Stomach (tissue), 9 donors: ENCODE measurements around the gene PLEKHS1. TPM values are rescaled to one million over a fixed set of nuclear protein-coding genes. Genes with fewer than 3 reads are reported as not detected.
A peak's percentile ranks its signal among the peaks of the same experiment; 100 is the strongest.
"Not testable (repeated sequence)": the region's sequence is repeated elsewhere in the genome, so short reads cannot be mapped to it uniquely, and the experiment has no call there.

Source experiments
- DNase-seq, 2 donors: peaks; one replicate each; pipeline versions ENCODE4 v3.0.0 to v3.0.0-alpha.2; 2013 to 2019
- H3K27ac ChIP-seq, 5 donors: fragments of 200-600 bp in 4 of 5; sonication (generic) in 4 of 5; one replicate each; pipeline ENCODE4 v1.5.1; 2013 to 2019; ENCODE audit warnings: mild to moderate bottlenecking in 1 of 5, moderate library complexity in 1 of 5
- H3K27me3 ChIP-seq, 3 donors: fragments of 200-600 bp; sonication (generic); one replicate each; pipeline ENCODE4 v1.5.1; 2017 to 2019; ENCODE audit warnings: mixed run types in 1 of 3
- H3K36me3 ChIP-seq, 4 donors: fragments of 200-600 bp; sonication (generic); 1 replicate in 3 of 4; 2 replicates in 1 of 4; pipeline ENCODE4 v1.5.1; 2016 to 2019
- H3K4me1 ChIP-seq, 4 donors: fragments of 200-600 bp; sonication (generic); one replicate each; pipeline ENCODE4 v1.5.1; 2016 to 2019
- H3K4me3 ChIP-seq, 4 donors: fragments of 200-600 bp; sonication (generic) in 3 of 4; one replicate each; pipeline ENCODE4 v1.5.1; 2016 to 2019; ENCODE audit warnings: mild to moderate bottlenecking in 1 of 4
- H3K9me3 ChIP-seq, 4 donors: fragments of 200-600 bp; sonication (generic); one replicate each; pipeline ENCODE4 v1.5.1; 2016 to 2019
- EP300 ChIP-seq: sonication (generic); formaldehyde crosslinking; IDR thresholded peaks from one replicate; pipeline ENCODE4 v1.6.1; 2017; ENCODE audit warnings: antibody characterized with exemption
- POLR2A ChIP-seq, 4 donors: fragments of 450-650 bp; IDR thresholded peaks; one replicate each; pipeline ENCODE4 v1.6.1; 2016; ENCODE audit warnings: antibody characterized with exemption in 4 of 4, control low read depth in 2 of 4, mild to moderate bottlenecking in 1 of 4, moderate library complexity in 1 of 4
- POLR2AphosphoS5 ChIP-seq, 3 donors: sonication (generic); formaldehyde crosslinking; IDR thresholded peaks; one replicate each; pipeline ENCODE4 v1.6.1; 2016; ENCODE audit warnings: antibody characterized with exemption in 3 of 3
- WGBS, 5 donors: extraction: QIAGEN DNeasy Blood & Tissue Kit in 3 of 5; methylation state at CpG; one replicate each; pipeline versions ENCODE4 v1.1.5 to v1.1.7; 2013 to 2018; 5-methylcytosine and 5-hydroxymethylcytosine counted together
- intact Hi-C: fragments of 100-400 bp; cut with DNase I; formaldehyde crosslinking; loops from one replicate; pipeline ENCODE4 v1.15.1; 2023; ENCODE audit warnings: low total_unique reads
- polyA plus RNA-seq, 3 donors: library from polyadenylated mRNA; stranded (reverse); fragments of 200-250 nt; gene quantifications; one replicate each; pipeline ENCODE4 v1.2.3, GENCODE V29; 2013
- small RNA-seq, 4 donors: library from RNA; depleted of rRNA; stranded (forward); fragments of <200 nt; gene quantifications; one replicate each; pipeline ENCODE3, GENCODE V24; 2016
- total RNA-seq, 5 donors: library from RNA; depleted of rRNA; stranded (reverse); fragments of >200 nt; gene quantifications; one replicate each; pipeline versions ENCODE4 v1.1.0 to v1.2.3, GENCODE V29; 2014 to 2016
- TF ChIP-seq, protein P1 (sequence below), 7 experiments: fragments of 450-650 bp in 4 of 7; fragments of 200-600 bp in 3 of 7; sonication (generic) in 3 of 7; IDR thresholded peaks; one replicate each; pipeline ENCODE4 v1.5.1; 2016 to 2019; ENCODE audit warnings: antibody characterized with exemption in 7 of 7, control low read depth in 2 of 7, mild to moderate bottlenecking in 1 of 7
- donor health status: healthy with polysubstance abuse.
- donor health status: Bipolar disorder and iron deficiency.
- donor health status: healthy.

The PLEKHS1 gene
- total and polyA plus RNA-seq, 8 donors, result 0.46 to 2.9 (median 1.7) TPM; not detected in 1

DNA sequence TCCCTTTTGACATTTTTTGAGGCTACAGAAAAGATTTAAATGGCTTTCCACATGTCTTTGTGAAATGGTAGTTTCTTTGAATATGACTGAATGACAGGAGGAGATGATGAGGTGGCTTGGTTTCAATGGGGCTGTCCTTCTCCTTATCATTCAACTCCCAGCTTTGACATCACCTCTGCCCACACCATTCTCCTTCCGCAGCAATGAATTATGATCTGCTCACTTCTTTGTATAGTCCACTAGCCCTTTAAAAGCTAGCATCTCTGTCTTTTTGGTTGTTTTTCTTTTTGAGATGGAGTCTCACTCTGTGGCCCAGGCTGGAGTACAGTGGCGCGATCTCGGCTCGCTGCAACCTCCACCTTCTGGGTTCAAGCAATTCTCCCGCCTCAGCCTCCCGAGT lies 70.7 kb downstream of the PLEKHS1 start:
- TF ChIP-seq EP300 (no peak), POLR2A (IDR thresholded peaks at IDR 0.05) (no peak), POLR2AphosphoS5 (IDR thresholded peaks at IDR 0.05) (no peak)
- TF ChIP-seq, protein P1, sequence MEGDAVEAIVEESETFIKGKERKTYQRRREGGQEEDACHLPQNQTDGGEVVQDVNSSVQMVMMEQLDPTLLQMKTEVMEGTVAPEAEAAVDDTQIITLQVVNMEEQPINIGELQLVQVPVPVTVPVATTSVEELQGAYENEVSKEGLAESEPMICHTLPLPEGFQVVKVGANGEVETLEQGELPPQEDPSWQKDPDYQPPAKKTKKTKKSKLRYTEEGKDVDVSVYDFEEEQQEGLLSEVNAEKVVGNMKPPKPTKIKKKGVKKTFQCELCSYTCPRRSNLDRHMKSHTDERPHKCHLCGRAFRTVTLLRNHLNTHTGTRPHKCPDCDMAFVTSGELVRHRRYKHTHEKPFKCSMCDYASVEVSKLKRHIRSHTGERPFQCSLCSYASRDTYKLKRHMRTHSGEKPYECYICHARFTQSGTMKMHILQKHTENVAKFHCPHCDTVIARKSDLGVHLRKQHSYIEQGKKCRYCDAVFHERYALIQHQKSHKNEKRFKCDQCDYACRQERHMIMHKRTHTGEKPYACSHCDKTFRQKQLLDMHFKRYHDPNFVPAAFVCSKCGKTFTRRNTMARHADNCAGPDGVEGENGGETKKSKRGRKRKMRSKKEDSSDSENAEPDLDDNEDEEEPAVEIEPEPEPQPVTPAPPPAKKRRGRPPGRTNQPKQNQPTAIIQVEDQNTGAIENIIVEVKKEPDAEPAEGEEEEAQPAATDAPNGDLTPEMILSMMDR (IDR thresholded peaks at IDR 0.05), result no peak
- no peaks in the 10 kb centered on the region for H3K36me3 ChIP-seq
- no peaks in the 10 kb centered on the region for H3K4me1 ChIP-seq
- no peaks in the 10 kb centered on the region for H3K27me3 ChIP-seq
- no peaks in the 10 kb centered on the region for H3K9me3 ChIP-seq
- H3K4me3 ChIP-seq, result no peak overlapping the region
- intact Hi-C loops, result no loop called here
- no peak overlapping the region for H3K27ac ChIP-seq
- DNase-seq, result no peak
- 97 to 100% (median 98%) methylated on average over 7 of the region's 7 CpGs for WGBS, 5 donors

DNA sequence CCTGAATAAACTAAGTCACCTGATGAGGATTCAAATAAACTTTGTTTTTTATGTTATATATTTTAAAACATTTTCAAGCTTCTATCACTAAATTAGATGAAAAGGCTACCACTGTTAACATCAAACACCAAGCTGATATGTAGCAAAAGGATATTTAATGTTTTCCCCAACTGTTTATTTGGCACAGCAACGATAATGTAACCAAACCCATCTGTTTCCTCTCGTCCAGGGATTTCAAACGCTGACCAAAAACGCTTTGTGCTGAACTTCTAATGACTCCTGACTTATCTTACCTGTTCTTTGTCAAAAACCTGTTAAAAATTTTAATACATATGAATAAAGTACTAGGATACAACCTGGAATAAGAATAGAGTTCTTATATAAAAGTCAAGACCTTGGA lies 71.9 kb downstream of the PLEKHS1 start:
- TF ChIP-seq, protein P1 (IDR thresholded peaks at IDR 0.05), result no peak
- TF ChIP-seq EP300 (no peak), POLR2A (IDR thresholded peaks at IDR 0.05) (no peak), POLR2AphosphoS5 (IDR thresholded peaks at IDR 0.05) (no peak)
- DNase-seq, result peak in 1 of 2 donors; percentile 46
- Histone ChIP-seq H3K4me1 (no peaks in the 10 kb centered on the region), H3K4me3 (no peak overlapping the region), H3K9me3 (no peaks in the 10 kb centered on the region), H3K36me3 (no peaks in the 10 kb centered on the region), H3K27ac (no peak overlapping the region), H3K27me3 (no peaks in the 10 kb centered on the region)
- intact Hi-C loops, result no loop called here
- 12 to 39% (median 19%) methylated on average over 4 of the region's 4 CpGs for WGBS, 5 donors

DNA sequence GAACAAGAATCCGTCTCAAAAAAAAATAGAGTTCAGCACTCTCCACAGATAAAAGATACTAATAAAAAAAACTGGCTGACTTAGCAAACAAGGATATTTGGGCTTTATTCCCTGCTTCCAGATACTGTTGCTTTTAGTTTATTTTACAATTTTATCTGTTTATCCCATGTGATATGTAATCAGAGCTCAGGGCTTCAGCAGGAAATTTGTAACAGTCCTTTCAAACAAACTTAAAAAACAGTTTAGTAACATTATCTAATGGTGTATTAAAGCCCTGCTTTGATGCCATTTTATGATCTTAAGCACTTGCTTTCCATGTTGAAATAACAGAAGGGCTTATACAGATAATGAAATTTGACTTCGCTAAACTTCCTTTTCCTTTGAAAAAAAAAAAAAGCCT lies 74.3 kb downstream of the PLEKHS1 start:
- WGBS, 5 donors, result 18 to 47% (median 30%) methylated on average over 2 of the region's 2 CpGs
- Histone ChIP-seq H3K4me1 (no peaks in the 10 kb centered on the region), H3K27ac (no peak overlapping the region), H3K36me3 (no peaks in the 10 kb centered on the region), H3K27me3 (no peaks in the 10 kb centered on the region), H3K4me3 (no peak overlapping the region), H3K9me3 (no peaks in the 10 kb centered on the region)
- no peak for DNase-seq
- TF ChIP-seq EP300 (no peak), POLR2AphosphoS5 (IDR thresholded peaks at IDR 0.05) (no peak), POLR2A (IDR thresholded peaks at IDR 0.05) (no peak)
- TF ChIP-seq, protein P1 (IDR thresholded peaks at IDR 0.05), result no peak
- intact Hi-C loops, result no loop called here

DNA sequence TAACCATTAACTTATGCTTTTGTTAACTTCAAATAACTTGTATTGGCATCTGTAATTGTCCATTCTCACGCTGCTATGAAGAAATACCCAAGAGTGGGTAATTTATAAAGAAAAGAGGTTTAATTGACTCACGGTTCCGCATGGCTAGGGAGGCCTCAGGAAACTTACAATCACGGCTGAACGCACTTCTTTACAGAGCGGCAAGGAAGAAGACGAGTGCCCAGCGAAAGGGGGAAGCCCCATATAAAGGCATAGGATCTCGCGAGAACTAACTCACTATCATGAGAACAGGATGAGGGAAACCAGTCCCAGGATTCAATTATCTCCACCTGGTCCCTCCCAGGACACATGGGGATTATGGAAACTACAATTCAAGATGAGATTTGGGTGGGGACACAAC lies 77.1 kb downstream of the PLEKHS1 start:
- intact Hi-C loops, H3K27me3 ChIP-seq: not testable (repeated sequence)

More for the DNA sequence above, 77.1 kb downstream of the PLEKHS1 start:
- H3K4me1 ChIP-seq, H3K9me3 ChIP-seq, H3K27ac ChIP-seq, DNase-seq, H3K36me3 ChIP-seq, H3K4me3 ChIP-seq: not testable (repeated sequence)
- 90 to 96% (median 94%) methylated on average over 10 of the region's 10 CpGs for WGBS, 5 donors

Small RNA genes lying within 50 kb of the gene (small RNA-seq; reads per million reads assigned to genes)
- gene RF00560, result 0 reads per million in 4 donors

Other genes with a start within 250 kb of the PLEKHS1 start
- gene HABP2, start 198.6 kb upstream of the PLEKHS1 start, total RNA-seq, result 10 to 100 TPM in 1 of 5 donors, 1 to 10 TPM in 2, not detected in 2; 2.0 to 11.4 (median 2.2) TPM
- gene HABP2, start 198.6 kb upstream of the PLEKHS1 start, polyA plus RNA-seq, result 1 to 10 TPM in 2 of 3 donors, under 1 TPM in 1; 0.76 to 9.2 (median 5.3) TPM
- under 1 TPM in 1 of 5 donors, not detected in 4; 0.18 TPM for gene NRAP, start 87.6 kb upstream of the PLEKHS1 start, total RNA-seq
- under 1 TPM; 0.03 to 0.92 (median 0.19) TPM for gene NRAP, start 87.6 kb upstream of the PLEKHS1 start, polyA plus RNA-seq
- 10 to 100 TPM; 15.1 to 62.6 (median 20.4) TPM for gene CASP7, start 71.8 kb upstream of the PLEKHS1 start, total RNA-seq
- gene CASP7, start 71.8 kb upstream of the PLEKHS1 start, polyA plus RNA-seq, result 10 to 100 TPM; 20.2 to 77.9 (median 31.7) TPM
- gene DCLRE1A, start 102.4 kb downstream of the PLEKHS1 start, total RNA-seq, result 10 to 100 TPM in 2 of 5 donors, 1 to 10 TPM in 3; 2.0 to 11.7 (median 5.2) TPM
- 1 to 10 TPM; 2.8 to 3.7 (median 3.5) TPM for gene DCLRE1A, start 102.4 kb downstream of the PLEKHS1 start, polyA plus RNA-seq
- gene NHLRC2, start 103.0 kb downstream of the PLEKHS1 start, total RNA-seq, result 100 to 1,000 TPM in 1 of 5 donors, 10 to 100 TPM in 4; 12.3 to 112 (median 25.4) TPM
- 1 to 10 TPM; 2.8 to 5.1 (median 3.2) TPM for gene NHLRC2, start 103.0 kb downstream of the PLEKHS1 start, polyA plus RNA-seq